ENCODE measurements around the gene MUSTN1. TPM values are rescaled to one million over a fixed set of nuclear protein-coding genes. Genes with fewer than 3 reads are reported as not detected.

MUSTN1 gene
- polyA plus RNA-seq, 1 donor from 2014 or later = not detected

- H3K4me3 Mint-ChIP-seq = no peak overlapping the region
- H3K27ac Mint-ChIP-seq = no peak overlapping the region
- H3K9me3 Mint-ChIP-seq = no peaks in the 10 kb centered on the region
- no peaks in the 10 kb centered on the region for H3K36me3 Mint-ChIP-seq
- H3K27me3 Mint-ChIP-seq = no peaks in the 10 kb centered on the region
- no peaks in the 10 kb centered on the region for H3K4me1 Mint-ChIP-seq
These were observed 9.6 kb upstream of the MUSTN1 start for GRCh38 chr3:52844290-52844975.

- H3K27ac Mint-ChIP-seq = no peak overlapping the region
- no peaks in the 10 kb centered on the region for H3K36me3 Mint-ChIP-seq
- no peak overlapping the region for H3K4me3 Mint-ChIP-seq
- no peaks in the 10 kb centered on the region for H3K4me1 Mint-ChIP-seq
- no peaks in the 10 kb centered on the region for H3K9me3 Mint-ChIP-seq
- no peaks in the 10 kb centered on the region for H3K27me3 Mint-ChIP-seq
These were observed 9.1 kb upstream of the MUSTN1 start for GRCh38 chr3:52843881-52844280.

- no peak overlapping the region for H3K27ac Mint-ChIP-seq
- no peaks in the 10 kb centered on the region for H3K27me3 Mint-ChIP-seq
- no peaks in the 10 kb centered on the region for H3K9me3 Mint-ChIP-seq
- peaks cover 1% of the 10 kb centered on the region for H3K36me3 Mint-ChIP-seq
- H3K4me3 Mint-ChIP-seq = no peak overlapping the region
- no peaks in the 10 kb centered on the region for H3K4me1 Mint-ChIP-seq
These were observed 8.5 kb upstream of the MUSTN1 start for GRCh38 chr3:52843108-52843865.

GRCh38 chr3:52842424-52842823 is 7.6 kb upstream of the MUSTN1 start:
- Mint-ChIP-seq H3K27ac (no peak overlapping the region), H3K4me3 (no peak overlapping the region), H3K27me3 (no peaks in the 10 kb centered on the region), H3K36me3 (peaks cover 3% of the 10 kb centered on the region), H3K4me1 (peaks cover 0 to 5% (median 2%) of the 10 kb centered on the region in 3 donors), H3K9me3 (no peaks in the 10 kb centered on the region)

GRCh38 chr3:52841981-52842340 is 7.1 kb upstream of the MUSTN1 start:
- H3K4me3 Mint-ChIP-seq = no peak overlapping the region
- peaks cover 4% of the 10 kb centered on the region for H3K36me3 Mint-ChIP-seq
- H3K27me3 Mint-ChIP-seq = no peaks in the 10 kb centered on the region
- no peaks in the 10 kb centered on the region for H3K9me3 Mint-ChIP-seq
- H3K4me1 Mint-ChIP-seq = peaks cover 0 to 6% (median 2%) of the 10 kb centered on the region in 3 donors
- no peak overlapping the region for H3K27ac Mint-ChIP-seq

- Mint-ChIP-seq H3K9me3 (no peaks in the 10 kb centered on the region), H3K36me3 (peaks cover 4% of the 10 kb centered on the region), H3K27me3 (no peaks in the 10 kb centered on the region), H3K4me3 (no peak overlapping the region), H3K27ac (no peak overlapping the region), H3K4me1 (peaks cover 0 to 6% (median 4%) of the 10 kb centered on the region in 3 donors)
These were observed 6.6 kb upstream of the MUSTN1 start for GRCh38 chr3:52841211-52841980.

GRCh38 chr3:52839892-52840545 is 5.2 kb upstream of the MUSTN1 start:
- Mint-ChIP-seq H3K27me3 (no peaks in the 10 kb centered on the region), H3K9me3 (no peaks in the 10 kb centered on the region), H3K27ac (peak overlapping the region in 1 of 3 donors; percentile 73), H3K4me1 (peaks cover 0 to 6% (median 4%) of the 10 kb centered on the region in 3 donors), H3K36me3 (peaks cover 6% of the 10 kb centered on the region), H3K4me3 (no peak overlapping the region)

- Mint-ChIP-seq H3K4me1 (peaks cover 0 to 6% (median 4%) of the 10 kb centered on the region in 3 donors), H3K27me3 (no peaks in the 10 kb centered on the region), H3K36me3 (peaks cover 6% of the 10 kb centered on the region), H3K4me3 (no peak overlapping the region), H3K27ac (peak overlapping the region in 1 of 3 donors; percentile 32), H3K9me3 (no peaks in the 10 kb centered on the region)
These were observed 4.4 kb upstream of the MUSTN1 start for GRCh38 chr3:52839268-52839575.

- Mint-ChIP-seq H3K9me3 (no peaks in the 10 kb centered on the region), H3K4me1 (peaks cover 0 to 6% (median 4%) of the 10 kb centered on the region in 3 donors), H3K27me3 (no peaks in the 10 kb centered on the region), H3K36me3 (peaks cover 6% of the 10 kb centered on the region), H3K4me3 (no peak overlapping the region), H3K27ac (peak overlapping the region in 2 of 3 donors; percentile 32 to 53)
These were observed 3.9 kb upstream of the MUSTN1 start for GRCh38 chr3:52838561-52839267.

GRCh38 chr3:52836986-52837385 is 2.2 kb upstream of the MUSTN1 start:
- H3K27ac Mint-ChIP-seq = no peak overlapping the region
- H3K4me1 Mint-ChIP-seq = peaks cover 0 to 6% (median 4%) of the 10 kb centered on the region in 3 donors
- H3K9me3 Mint-ChIP-seq = no peaks in the 10 kb centered on the region
- no peaks in the 10 kb centered on the region for H3K27me3 Mint-ChIP-seq
- H3K4me3 Mint-ChIP-seq = no peak overlapping the region
- peaks cover 6% of the 10 kb centered on the region for H3K36me3 Mint-ChIP-seq

- Mint-ChIP-seq H3K27ac (no peak overlapping the region), H3K4me3 (no peak overlapping the region), H3K4me1 (peaks cover 0 to 6% (median 4%) of the 10 kb centered on the region in 3 donors), H3K27me3 (no peaks in the 10 kb centered on the region), H3K9me3 (no peaks in the 10 kb centered on the region), H3K36me3 (peaks cover 6% of the 10 kb centered on the region)
These were observed 1.6 kb upstream of the MUSTN1 start for GRCh38 chr3:52836471-52836845.

- H3K27me3 Mint-ChIP-seq = no peaks in the 10 kb centered on the region
- no peak overlapping the region for H3K4me3 Mint-ChIP-seq
- H3K4me1 Mint-ChIP-seq = peaks cover 0 to 6% (median 4%) of the 10 kb centered on the region in 3 donors
- H3K36me3 Mint-ChIP-seq = peaks cover 6% of the 10 kb centered on the region
- H3K27ac Mint-ChIP-seq = no peak overlapping the region
- H3K9me3 Mint-ChIP-seq = no peaks in the 10 kb centered on the region
These were observed 1.1 kb upstream of the MUSTN1 start for GRCh38 chr3:52835766-52836470.

- Mint-ChIP-seq H3K9me3 (no peaks in the 10 kb centered on the region), H3K4me1 (peaks cover 0 to 6% (median 4%) of the 10 kb centered on the region in 3 donors), H3K4me3 (no peak overlapping the region), H3K27ac (no peak overlapping the region), H3K27me3 (no peaks in the 10 kb centered on the region), H3K36me3 (peaks cover 4% of the 10 kb centered on the region)
These were observed 1.6 kb downstream of the MUSTN1 start for GRCh38 chr3:52833202-52833601.

Measured in IgD-negative memory B cell (primary cell).